RPMI7951 (cell line): ENCODE data around the gene MRPS35. TPM values are rescaled to one million over a fixed set of nuclear protein-coding genes. Genes with fewer than 3 reads are reported as not detected.

Experiments used
- DNase-seq: peaks from one replicate; pipeline ENCODE4 v3.0.0-alpha.2; 2012; ENCODE audit warnings: low read depth
- total RNA-seq: library from RNA; depleted of rRNA; stranded (reverse); fragments of >200 nt; shearing (Covaris generic); gene quantifications from 2 replicates; pipeline ENCODE4 v1.2.3, GENCODE V29; 2014

The MRPS35 gene
- total RNA-seq, 1 experiment from 2014 or later = 62.5 TPM

DNA sequence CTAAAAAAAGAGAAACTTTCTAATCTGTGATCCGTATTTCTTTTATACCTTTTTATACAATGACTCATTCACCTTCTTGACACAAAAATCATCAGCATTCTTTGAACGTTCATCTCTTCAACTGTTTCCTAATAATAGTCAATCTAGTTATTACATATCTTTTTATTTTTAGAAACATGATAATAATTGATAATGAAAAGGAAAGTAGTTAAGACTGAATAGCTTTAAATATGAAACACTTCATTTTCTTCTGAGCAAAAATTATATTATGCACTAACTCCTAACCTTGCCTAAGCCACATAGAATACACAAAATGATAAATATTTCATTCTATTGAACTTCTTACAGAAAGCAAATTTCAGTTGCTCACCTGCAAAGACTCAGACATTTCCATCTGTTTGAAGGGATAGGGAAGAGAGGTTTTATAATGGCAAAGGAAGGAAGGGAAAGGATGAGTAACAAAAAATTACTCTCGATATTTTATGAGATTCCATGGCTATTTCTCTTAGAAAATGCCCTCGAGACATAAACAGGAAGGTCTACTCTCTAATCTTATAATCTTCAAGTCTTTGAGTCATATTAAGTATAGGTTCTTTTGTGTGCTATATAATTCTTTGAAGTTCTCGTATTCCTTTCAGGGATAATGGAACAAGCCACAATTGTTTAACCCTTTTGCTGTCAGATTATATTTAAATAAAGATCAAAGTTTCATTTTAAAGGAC, 61.9 kb downstream of the MRPS35 start:
- DNase-seq = peak; percentile 63

- DNase-seq = no peak
Observed at GRCh38 chr12:27777141-27777540, 66.5 kb downstream of the MRPS35 start.

DNA sequence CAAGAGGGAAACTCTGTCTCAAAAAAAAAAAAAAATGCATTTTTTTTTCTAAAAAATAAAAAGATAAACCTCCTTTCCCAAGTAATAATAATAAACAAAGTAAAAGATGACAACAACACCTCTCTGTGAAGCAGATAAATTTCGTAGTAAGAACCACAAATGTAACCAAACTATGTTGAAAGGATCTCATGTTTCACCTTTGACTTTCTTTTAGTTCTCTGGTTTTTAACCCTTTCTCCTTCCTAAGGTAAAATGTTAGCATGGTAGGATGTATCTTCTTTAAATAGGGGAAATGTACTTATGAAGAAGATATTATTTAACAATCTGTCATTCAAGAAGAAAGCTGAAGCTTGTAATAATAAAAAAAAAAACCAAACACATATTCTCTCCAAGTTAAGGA, 67.6 kb downstream of the MRPS35 start:
- no peak for DNase-seq

- peak; percentile 36 for DNase-seq
Observed at GRCh38 chr12:27779416-27779919, 68.8 kb downstream of the MRPS35 start.

GRCh38 chr12:27779920-27780611, 69.4 kb downstream of the MRPS35 start, which contains the start of the genes KLHL42 and MANSC4:
Gene KLHL42, plus strand, starts transcription at chr12:27780233. Its CDS starts 98 bp downstream, at chr12:27780331.
Gene MANSC4, minus strand, starts transcription at chr12:27780236. Its CDS starts 8,960 bp downstream, at chr12:27771276.
- DNase-seq = peak; percentile 74

GRCh38 chr12:27780612-27781408, 70.2 kb downstream of the MRPS35 start:
- DNase-seq = peak; percentile 60

DNA sequence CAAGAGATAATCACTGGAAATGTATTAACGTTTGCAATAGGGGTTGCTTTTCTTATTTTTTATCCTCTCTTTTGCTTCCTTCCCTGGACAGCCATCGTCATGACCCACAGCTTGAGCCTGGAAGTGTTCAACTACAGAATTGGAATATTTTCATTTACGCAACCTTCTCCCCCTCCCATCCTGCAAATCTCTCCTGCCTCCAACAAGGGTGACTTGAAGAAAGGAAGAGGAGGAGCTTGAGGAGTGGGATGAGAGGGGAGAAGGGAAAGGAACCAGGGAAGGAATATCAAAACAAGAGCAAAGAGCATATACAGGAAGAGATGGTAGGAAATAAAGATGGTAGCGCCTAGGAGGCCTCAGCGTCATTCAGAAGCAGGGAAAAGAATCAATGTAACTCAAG, 71.0 kb downstream of the MRPS35 start:
- DNase-seq = no peak

- no peak for DNase-seq
Observed at GRCh38 chr12:27782481-27782880, 71.8 kb downstream of the MRPS35 start.

DNA sequence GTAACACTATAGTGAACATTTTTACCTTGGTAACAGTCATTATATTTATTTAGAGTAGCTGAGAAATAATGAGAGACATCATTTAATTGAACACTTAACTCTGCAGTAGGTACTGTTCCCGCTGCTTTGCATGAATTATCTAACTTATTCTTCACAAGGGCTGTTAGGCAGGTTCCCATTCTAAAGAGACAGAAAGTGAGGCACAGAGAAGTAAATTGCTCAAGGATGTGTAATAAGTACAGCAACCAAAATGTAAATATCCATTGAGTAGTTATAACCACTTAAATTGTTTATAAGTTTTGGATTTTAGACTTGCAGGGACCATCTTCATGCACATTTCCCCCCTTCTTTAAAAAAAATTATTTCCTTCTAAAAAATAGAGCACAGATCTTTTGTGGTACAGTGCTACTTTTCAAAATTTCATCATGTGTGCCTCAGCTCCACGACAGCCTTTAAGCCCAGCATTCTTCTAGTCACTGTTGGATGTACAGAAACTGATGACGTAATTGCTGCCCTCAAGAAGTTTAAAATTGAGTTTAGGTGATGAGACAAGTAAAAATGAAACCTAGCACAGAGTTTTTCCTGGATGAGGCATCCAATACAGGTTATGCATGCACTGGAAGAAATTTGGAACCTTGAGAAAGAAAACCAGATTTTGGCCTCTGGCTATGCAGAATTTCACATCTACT, 75.4 kb downstream of the MRPS35 start:
- DNase-seq = peak; percentile 38

GRCh38 chr12:27787559-27787958, 76.9 kb downstream of the MRPS35 start:
- DNase-seq = no peak

- DNase-seq = no peak
Observed at GRCh38 chr12:27790179-27790578, 79.5 kb downstream of the MRPS35 start.

DNA sequence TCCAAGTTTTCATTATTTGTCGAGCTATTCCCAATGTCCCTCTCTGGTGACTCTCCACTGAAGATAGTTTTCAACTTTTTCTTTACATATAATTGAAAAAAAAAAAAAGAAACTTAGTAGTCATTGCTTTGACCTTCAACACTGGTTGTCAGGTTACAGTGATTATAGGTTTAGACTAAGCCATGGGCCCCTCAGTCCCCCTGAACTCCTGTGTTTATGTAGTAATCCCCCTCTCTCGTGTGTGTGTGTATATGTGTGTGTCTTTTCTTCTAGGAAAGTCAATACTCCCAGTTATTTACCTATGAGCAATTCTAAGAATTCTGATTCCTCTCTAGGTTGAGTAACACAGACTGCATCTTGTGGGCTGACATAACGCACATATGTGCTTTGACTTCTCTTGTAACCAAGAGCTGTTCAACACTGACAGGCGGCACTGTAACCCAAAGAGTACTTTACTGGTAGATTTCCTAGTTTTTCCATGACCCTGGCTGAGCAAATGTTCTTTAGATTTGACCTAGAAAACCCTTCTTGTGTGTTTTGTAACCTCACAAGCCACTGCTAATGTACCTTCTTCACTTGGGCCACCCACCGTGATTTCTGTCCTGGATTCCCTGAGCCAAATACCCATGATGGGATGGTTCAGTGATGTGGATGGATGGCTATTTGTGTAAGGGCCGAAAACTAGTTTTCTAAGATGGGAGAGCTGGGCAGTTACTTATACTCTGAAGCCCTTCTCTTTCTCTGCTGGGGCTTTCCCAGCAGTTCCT, 84.4 kb downstream of the MRPS35 start:
- DNase-seq = no peak

DNA sequence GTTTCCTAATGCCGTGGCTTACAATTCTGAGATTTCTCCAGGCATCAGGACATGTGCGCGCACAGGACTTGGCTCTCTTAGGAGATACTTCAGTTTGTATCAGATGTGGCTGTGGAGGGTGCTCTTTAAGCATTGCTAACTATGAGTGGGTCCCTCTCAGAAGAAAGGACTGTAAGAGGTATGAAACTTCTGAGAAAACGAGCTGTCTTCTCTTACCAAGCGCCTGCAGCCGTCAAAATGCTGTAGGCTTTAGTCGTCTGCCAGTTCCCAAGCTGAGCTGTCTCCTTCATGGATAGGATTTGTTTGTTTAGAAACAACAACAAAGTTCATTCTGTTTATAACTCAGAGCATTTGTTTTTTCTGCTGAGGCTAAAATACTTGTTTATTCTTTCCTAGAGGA, 85.5 kb downstream of the MRPS35 start:
- no peak for DNase-seq

DNA sequence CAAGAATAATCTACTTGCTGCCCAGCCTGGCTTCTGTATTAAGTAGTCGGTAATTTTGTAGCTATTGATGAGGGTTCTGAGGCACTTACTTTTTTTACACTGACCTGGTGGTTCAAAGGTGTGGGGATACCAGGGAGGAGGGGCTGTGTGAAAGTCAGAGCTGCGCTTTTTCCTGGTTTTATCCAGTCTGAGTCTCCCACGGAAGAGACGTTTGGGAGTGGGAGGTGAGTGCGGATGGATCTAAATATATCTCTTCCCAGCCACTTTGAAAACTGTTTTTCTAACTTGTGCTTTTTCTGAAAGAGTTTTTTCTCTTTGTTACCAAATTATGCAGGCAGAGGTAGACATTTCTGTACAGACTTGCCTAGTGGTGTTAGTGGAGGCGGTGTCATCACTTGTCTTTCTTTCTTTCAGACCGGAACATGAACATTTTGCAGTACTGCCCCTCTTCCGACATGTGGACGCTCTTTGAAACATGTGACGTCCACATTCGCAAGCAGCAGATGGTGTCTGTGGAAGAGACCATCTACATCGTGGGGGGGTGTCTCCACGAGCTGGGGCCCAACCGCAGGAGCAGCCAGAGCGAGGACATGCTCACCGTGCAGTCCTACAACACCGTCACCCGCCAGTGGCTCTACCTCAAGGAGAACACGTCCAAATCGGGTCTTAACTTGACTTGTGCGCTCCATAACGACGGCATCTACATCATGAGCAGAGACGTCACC, 86.8 kb downstream of the MRPS35 start:
- no peak for DNase-seq

- no peak for DNase-seq
Observed at GRCh38 chr12:27800819-27801218, 90.2 kb downstream of the MRPS35 start.

DNA sequence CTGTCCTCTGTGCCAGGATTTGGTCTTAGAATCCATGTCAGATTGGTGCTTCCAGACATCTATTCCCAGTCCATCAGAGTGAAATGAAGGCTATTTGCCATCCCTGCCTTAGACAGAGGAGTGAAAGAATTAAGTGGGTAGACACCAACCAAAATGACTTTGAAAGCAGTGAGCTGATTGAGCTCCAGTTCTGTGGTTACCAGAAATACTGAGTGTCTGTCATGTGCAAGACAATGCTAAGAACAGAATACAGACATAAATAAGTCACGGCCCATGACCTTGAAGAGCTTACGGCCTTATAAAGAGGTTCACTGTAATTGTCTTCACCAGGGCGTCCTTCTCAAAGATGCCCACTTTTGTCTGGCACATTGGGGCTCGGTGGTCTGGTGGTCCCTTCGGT, 91.0 kb downstream of the MRPS35 start:
- no peak for DNase-seq

DNA sequence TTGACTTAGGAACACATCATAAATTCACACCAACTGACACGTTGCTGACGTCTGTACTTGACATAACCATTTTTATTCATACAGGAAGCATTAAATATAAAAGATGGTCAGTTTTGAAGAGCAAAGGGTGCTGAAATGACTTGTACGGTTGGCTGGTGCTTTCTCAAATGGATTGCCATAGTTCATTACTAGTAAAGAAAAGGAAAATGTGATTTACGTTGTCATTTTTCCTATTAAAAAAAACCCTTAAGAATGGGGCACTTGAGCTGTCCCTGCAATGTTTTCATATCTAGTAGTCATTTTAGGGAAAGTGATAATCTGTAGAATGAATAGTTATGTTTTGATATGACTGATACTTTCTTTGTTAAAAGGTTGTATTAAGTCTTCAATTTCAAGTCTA, 91.9 kb downstream of the MRPS35 start:
- DNase-seq = no peak

GRCh38 chr12:27802936-27803335, 92.3 kb downstream of the MRPS35 start:
- DNase-seq = no peak

GRCh38 chr12:27805238-27805637, 94.6 kb downstream of the MRPS35 start:
- no peak for DNase-seq
